GM21526 (cell line): ENCODE measurements around the gene RAPGEF3.

Source experiments
- ATAC-seq: cut with Tn5 transposase; IDR thresholded peaks from one replicate; pipeline ENCODE4 v1.9.1; 2021; ENCODE audit warnings: moderate library complexity; ENCODE audit not compliant: unreplicated experiment, low FRiP score

RAPGEF3 gene

GRCh38 chr12:47758834-47759690 lies at the start of gene RAPGEF3:
Gene RAPGEF3 (minus strand): TSS chr12:47758880. CDS start chr12:47758556, 324 bp downstream.
- no peak for ATAC-seq

GRCh38 chr12:47808050-47808449 lies 49.4 kb upstream of the RAPGEF3 start:
- ATAC-seq: no peak

- ATAC-seq: no peak
Observed at GRCh38 chr12:47807338-47807737, 48.7 kb upstream of the RAPGEF3 start.

- no peak for ATAC-seq
Observed at GRCh38 chr12:47805417-47805816, 46.7 kb upstream of the RAPGEF3 start.

GRCh38 chr12:47804171-47804570 lies 45.5 kb upstream of the RAPGEF3 start:
- ATAC-seq: no peak

- ATAC-seq: no peak
Observed at GRCh38 chr12:47803191-47803875, 44.7 kb upstream of the RAPGEF3 start.

- ATAC-seq: no peak
Observed at GRCh38 chr12:47802312-47802711, 43.6 kb upstream of the RAPGEF3 start.

GRCh38 chr12:47801904-47802246 lies 43.2 kb upstream of the RAPGEF3 start:
- ATAC-seq: no peak

GRCh38 chr12:47801170-47801903 lies 42.7 kb upstream of the RAPGEF3 start:
- ATAC-seq: no peak

- no peak for ATAC-seq
Observed at GRCh38 chr12:47800582-47800981, 41.9 kb upstream of the RAPGEF3 start.

GRCh38 chr12:47799357-47799955 lies 40.8 kb upstream of the RAPGEF3 start:
- no peak for ATAC-seq

GRCh38 chr12:47798382-47798948 lies 39.8 kb upstream of the RAPGEF3 start:
- no peak for ATAC-seq

- ATAC-seq: no peak
Observed at GRCh38 chr12:47797441-47797840, 38.8 kb upstream of the RAPGEF3 start.

GRCh38 chr12:47795814-47796411 lies 37.2 kb upstream of the RAPGEF3 start:
- no peak for ATAC-seq

GRCh38 chr12:47795121-47795813 lies 36.6 kb upstream of the RAPGEF3 start:
- ATAC-seq: no peak

GRCh38 chr12:47794679-47795078 lies 36.0 kb upstream of the RAPGEF3 start:
- ATAC-seq: no peak

- ATAC-seq: no peak
Observed at GRCh38 chr12:47793015-47793681, 34.5 kb upstream of the RAPGEF3 start.

- ATAC-seq: no peak
Observed at GRCh38 chr12:47791874-47792273, 33.2 kb upstream of the RAPGEF3 start.

GRCh38 chr12:47791351-47791746 lies 32.7 kb upstream of the RAPGEF3 start:
- no peak for ATAC-seq
